ENCODE results near the gene FOXP1.
A peak's percentile ranks its signal among the peaks of the same experiment; 100 is the strongest.

FOXP1 gene

GRCh38 chr3:71583566-71584393 is at the start of gene FOXP1:
Gene FOXP1, minus strand, starts transcription at chr3:71583728. Its CDS starts 385,347 bp downstream, at chr3:71198381.
- DNase-seq (ENCODE audit: low read depth in 3 of 3): peak; percentile 30 to 51 (median 37)

GRCh38 chr3:71629711-71630110 is 46.2 kb upstream of the FOXP1 start:
- no peak for DNase-seq (ENCODE audit: low read depth in 3 of 3)

- DNase-seq (ENCODE audit: low read depth in 3 of 3): no peak
These were observed 45.8 kb upstream of the FOXP1 start for GRCh38 chr3:71629289-71629688.

GRCh38 chr3:71628522-71628921 is 45.0 kb upstream of the FOXP1 start:
- no peak for DNase-seq (ENCODE audit: low read depth in 3 of 3)

GRCh38 chr3:71625676-71626075 is 42.1 kb upstream of the FOXP1 start:
- DNase-seq (ENCODE audit: low read depth in 3 of 3): no peak

- no peak for DNase-seq (ENCODE audit: low read depth in 3 of 3)
These were observed 38.5 kb upstream of the FOXP1 start for GRCh38 chr3:71621825-71622537.

GRCh38 chr3:71618538-71618937 is 35.0 kb upstream of the FOXP1 start:
- no peak for DNase-seq (ENCODE audit: low read depth in 3 of 3)

GRCh38 chr3:71616571-71617021 is 33.1 kb upstream of the FOXP1 start:
- no peak for DNase-seq (ENCODE audit: low read depth in 3 of 3)

- DNase-seq (ENCODE audit: low read depth in 3 of 3): no peak
These were observed 31.3 kb upstream of the FOXP1 start for GRCh38 chr3:71614869-71615268.

- no peak for DNase-seq (ENCODE audit: low read depth in 3 of 3)
These were observed 30.9 kb upstream of the FOXP1 start for GRCh38 chr3:71614426-71614825.

- DNase-seq (ENCODE audit: low read depth in 3 of 3): no peak
These were observed 27.6 kb upstream of the FOXP1 start for GRCh38 chr3:71611099-71611498.

GRCh38 chr3:71607364-71607763 is 23.8 kb upstream of the FOXP1 start:
- no peak for DNase-seq (ENCODE audit: low read depth in 3 of 3)

- no peak for DNase-seq (ENCODE audit: low read depth in 3 of 3)
These were observed 23.1 kb upstream of the FOXP1 start for GRCh38 chr3:71606582-71606981.

- DNase-seq (ENCODE audit: low read depth in 3 of 3): no peak
These were observed 18.7 kb upstream of the FOXP1 start for GRCh38 chr3:71602256-71602655.

GRCh38 chr3:71601811-71602210 is 18.3 kb upstream of the FOXP1 start:
- DNase-seq (ENCODE audit: low read depth in 3 of 3): no peak

GRCh38 chr3:71600646-71601288 is 17.2 kb upstream of the FOXP1 start:
- DNase-seq (ENCODE audit: low read depth in 3 of 3): no peak

- no peak for DNase-seq (ENCODE audit: low read depth in 3 of 3)
These were observed 15.9 kb upstream of the FOXP1 start for GRCh38 chr3:71599416-71599815.

- no peak for DNase-seq (ENCODE audit: low read depth in 3 of 3)
These were observed 14.8 kb upstream of the FOXP1 start for GRCh38 chr3:71598292-71598691.

GRCh38 chr3:71597286-71597685 is 13.8 kb upstream of the FOXP1 start:
- no peak for DNase-seq (ENCODE audit: low read depth in 3 of 3)

- DNase-seq (ENCODE audit: low read depth in 3 of 3): no peak
These were observed 9.6 kb upstream of the FOXP1 start for GRCh38 chr3:71593106-71593505.

GRCh38 chr3:71591101-71591500 is 7.6 kb upstream of the FOXP1 start:
- no peak for DNase-seq (ENCODE audit: low read depth in 3 of 3)

GRCh38 chr3:71589132-71589531 is 5.6 kb upstream of the FOXP1 start:
- DNase-seq (ENCODE audit: low read depth in 3 of 3): no peak

- DNase-seq (ENCODE audit: low read depth in 3 of 3): no peak
These were observed 4.4 kb upstream of the FOXP1 start for GRCh38 chr3:71587958-71588357.

Measured in stimulated activated CD4-positive, alpha-beta T cell treated with anti-CD3 and anti-CD28 coated beads, TNF-alpha, amount 100 ng/mL, for 48 hours (primary cell).